B cell (primary cell): ENCODE measurements around the gene E2F2.
"Not testable (repeated sequence)": the region's sequence is repeated elsewhere in the genome, so short reads cannot be mapped to it uniquely, and the experiment has no call there.

Experiments
- CTCF ChIP-seq: fragments of 200-600 bp; IDR thresholded peaks from one replicate; pipeline ENCODE4 v1.8.0; 2022; ENCODE audit warnings: antibody characterized with exemption, mild to moderate bottlenecking
- EZH2 ChIP-seq: IDR thresholded peaks from 2 replicates; pipeline ENCODE4 v1.6.1; 2012; ENCODE audit warnings: borderline replicate concordance, low read depth, mild to moderate bottlenecking, moderate library complexity, low read length; ENCODE audit not compliant: insufficient read depth, poor library complexity, severe bottlenecking

GRCh38 chr1:23494836-23495235, 36.2 kb downstream of the E2F2 start:
- TF ChIP-seq CTCF, EZH2: not testable (repeated sequence)
